ENCODE measurements around the gene NCOA1.

DNA sequence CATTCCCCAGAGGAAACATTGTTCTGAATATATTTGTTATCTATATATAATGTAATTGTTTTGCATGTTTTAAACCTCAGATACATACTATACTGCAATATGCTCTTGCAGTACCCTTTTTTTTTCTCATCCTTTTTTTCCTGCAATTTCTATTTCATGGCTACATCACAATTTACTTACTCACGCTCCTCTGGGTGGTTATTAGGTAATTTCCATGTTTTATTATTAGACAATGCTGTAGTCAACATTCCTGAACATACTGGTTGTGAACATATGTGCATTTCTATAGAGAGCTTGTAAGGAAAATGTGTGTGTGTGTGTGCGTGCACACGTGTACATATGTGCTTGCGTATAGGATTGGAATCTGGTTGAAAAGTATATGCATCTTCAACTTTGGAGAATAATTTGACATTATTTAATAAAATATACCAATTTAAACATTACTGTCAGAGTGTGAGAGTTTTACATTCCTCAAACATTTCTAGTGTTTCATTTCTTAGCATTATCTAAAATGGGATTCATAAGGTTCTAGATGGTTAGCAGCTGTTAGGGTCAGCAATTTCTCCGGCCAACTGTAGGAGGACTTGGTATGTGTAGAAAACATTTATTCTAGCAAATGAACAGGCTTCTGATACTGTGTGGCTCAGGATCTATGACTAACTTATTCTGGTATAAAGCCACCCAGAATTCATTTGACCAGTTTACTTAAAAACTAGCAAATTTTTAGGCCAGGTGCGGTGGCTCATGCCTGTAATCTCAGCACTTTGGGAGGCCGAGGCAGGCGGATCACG is 22.4 kb downstream of the NCOA1 start:
- TF ChIP-seq POLR2AphosphoS5 (IDR thresholded peaks at IDR 0.05; ENCODE audit: low read depth, low read length) = no peak
- TF ChIP-seq CTCF (IDR thresholded peaks at IDR 0.05) = no peak
- TF ChIP-seq TCF7L2 (IDR thresholded peaks at IDR 0.05; ENCODE audit: low read depth, low read length) = no peak
- TF ChIP-seq SIN3A (IDR thresholded peaks at IDR 0.05; ENCODE audit: borderline replicate concordance, insufficient read depth, low read depth, low read length) = no peak

All from Panc1 (cell line).